Neural progenitor cell (in vitro differentiated cells): ENCODE measurements around the gene GALNTL6. TPM values are rescaled to one million over a fixed set of nuclear protein-coding genes. Genes with fewer than 3 reads are reported as not detected.

Experiments used
- DNase-seq: peaks from one replicate; pipeline ENCODE4 v3.0.0-alpha.2; 2016; ENCODE audit warnings: low spot score
- H2AFZ ChIP-seq: fragments of 200-600 bp; sonication (generic); replicated peaks from 2 replicates; pipeline ENCODE4 v1.6.1; 2016; ENCODE audit warnings: antibody characterized with exemption
- H3F3A ChIP-seq: fragments of 200-600 bp; sonication (generic); 2 replicates; pipeline ENCODE4 v1.6.1; 2016; ENCODE audit warnings: antibody characterized with exemption, low read depth
- H3K27ac ChIP-seq: fragments of 200-600 bp; sonication (generic); 2 replicates; pipeline ENCODE4 v1.5.1; 2016; ENCODE audit warnings: mild to moderate bottlenecking
- H3K27me3 ChIP-seq: fragments of 200-600 bp; sonication (generic); 2 replicates; pipeline ENCODE4 v1.6.1; 2016; ENCODE audit warnings: mild to moderate bottlenecking, moderate library complexity
- H3K36me3 ChIP-seq: fragments of 200-600 bp; sonication (generic); 2 replicates; pipeline ENCODE4 v1.5.1; 2016
- H3K4me1 ChIP-seq: fragments of 200-600 bp; sonication (generic); 2 replicates; pipeline ENCODE4 v1.6.1; 2016; ENCODE audit warnings: mixed run types
- H3K4me2 ChIP-seq: fragments of 200-600 bp; sonication (generic); 2 replicates; pipeline ENCODE4 v1.6.1; 2016
- H3K4me3 ChIP-seq: fragments of 200-600 bp; sonication (generic); 2 replicates; pipeline ENCODE4 v1.5.1; 2016
- H3K79me2 ChIP-seq: fragments of 200-600 bp; sonication (generic); 2 replicates; pipeline ENCODE4 v1.6.1; 2016; ENCODE audit warnings: low read depth
- H3K9ac ChIP-seq: fragments of 200-600 bp; sonication (generic); 2 replicates; pipeline ENCODE4 v1.6.1; 2016
- H3K9me3 ChIP-seq: fragments of 200-600 bp; sonication (generic); 2 replicates; pipeline ENCODE4 v1.5.1; 2016; ENCODE audit warnings: low read depth
- H4K20me1 ChIP-seq: fragments of 200-600 bp; sonication (generic); 2 replicates; pipeline ENCODE4 v1.6.1; 2016; ENCODE audit warnings: low read depth
- H3K27ac Mint-ChIP-seq: 3 replicates; pipeline ENCODE4 v1.8.0; 2021; ENCODE audit warnings: mixed read lengths
- H3K27me3 Mint-ChIP-seq: 2 replicates; pipeline ENCODE4 v1.8.0; 2022; ENCODE audit warnings: low read depth, mild to moderate bottlenecking, inconsistent platforms, moderate library complexity, mixed read lengths; ENCODE audit not compliant: insufficient read depth
- H3K36me3 Mint-ChIP-seq: 3 replicates; pipeline ENCODE4 v1.8.0; 2021; ENCODE audit warnings: mixed read lengths
- H3K4me1 Mint-ChIP-seq: 3 replicates; pipeline ENCODE4 v1.8.0; 2021; ENCODE audit warnings: mixed read lengths
- H3K4me3 Mint-ChIP-seq: 3 replicates; pipeline ENCODE4 v1.8.0; 2021; ENCODE audit warnings: mild to moderate bottlenecking, moderate library complexity, mixed read lengths
- H3K9me3 Mint-ChIP-seq: 3 replicates; pipeline ENCODE4 v1.8.0; 2020; ENCODE audit warnings: mixed read lengths
- CTCF ChIP-seq: fragments of 200-600 bp; sonication (generic); IDR thresholded peaks from 2 replicates; pipeline ENCODE4 v1.5.1; 2017; ENCODE audit warnings: antibody characterized with exemption, mild to moderate bottlenecking
- EZH2 ChIP-seq: fragments of 200-600 bp; sonication (generic); IDR thresholded peaks from 2 replicates; pipeline ENCODE4 v1.6.1; 2017; ENCODE audit warnings: antibody characterized with exemption, mild to moderate bottlenecking, moderate library complexity
- EZH2phosphoT487 ChIP-seq: fragments of 200-600 bp; sonication (generic); IDR thresholded peaks from 2 replicates; pipeline ENCODE4 v1.6.1; 2017; ENCODE audit warnings: antibody characterized with exemption
- total RNA-seq: library from RNA; depleted of rRNA; stranded (reverse); fragments of >200 nt; gene quantifications from 2 replicates; pipeline ENCODE4 v1.2.3, GENCODE V29; 2015; ENCODE audit warnings: low replicate concordance

The GALNTL6 gene
- total RNA-seq, 1 donor from 2014 or later: 0.15 TPM

GRCh38 chr4:172815499-172816164 lies 1002.4 kb downstream of the GALNTL6 start:
- no peaks in the 10 kb centered on the region for H4K20me1 ChIP-seq
- no peak for DNase-seq
- no peaks in the 10 kb centered on the region for H3K27me3 ChIP-seq
- H3K9me3 Mint-ChIP-seq: peaks cover 2% of the 10 kb centered on the region
- no peak overlapping the region for H3K27ac Mint-ChIP-seq
- no peak overlapping the region for H3K4me2 ChIP-seq
- no peaks in the 10 kb centered on the region for H3K27me3 Mint-ChIP-seq
- no peaks in the 10 kb centered on the region for H3K36me3 Mint-ChIP-seq
- no peak overlapping the region for H3K27ac ChIP-seq
- no peaks in the 10 kb centered on the region for H3K36me3 ChIP-seq
- H3K4me1 ChIP-seq: peaks cover 4% of the 10 kb centered on the region
- no peak overlapping the region for H2AFZ ChIP-seq
- H3K4me3 Mint-ChIP-seq: no peak overlapping the region
- no peaks in the 10 kb centered on the region for H3K79me2 ChIP-seq
- H3K9ac ChIP-seq: no peak overlapping the region
- TF ChIP-seq EZH2phosphoT487 (no peak), CTCF (no peak), EZH2 (no peak)
- no peaks in the 10 kb centered on the region for H3F3A ChIP-seq
- peaks cover 32% of the 10 kb centered on the region for H3K4me1 Mint-ChIP-seq
- H3K9me3 ChIP-seq: no peaks in the 10 kb centered on the region
- H3K4me3 ChIP-seq: no peak overlapping the region

- Histone ChIP-seq H3K9ac (no peak overlapping the region), H3F3A (no peaks in the 10 kb centered on the region), H4K20me1 (no peaks in the 10 kb centered on the region), H3K4me2 (no peak overlapping the region), H3K79me2 (no peaks in the 10 kb centered on the region), H3K27ac (no peak overlapping the region), H3K4me3 (no peak overlapping the region), H2AFZ (no peak overlapping the region), H3K36me3 (no peaks in the 10 kb centered on the region), H3K27me3 (no peaks in the 10 kb centered on the region), H3K9me3 (no peaks in the 10 kb centered on the region), H3K4me1 (peaks cover 11% of the 10 kb centered on the region)
- no peaks in the 10 kb centered on the region for H3K27me3 Mint-ChIP-seq
- no peak overlapping the region for H3K4me3 Mint-ChIP-seq
- DNase-seq: no peak
- no peaks in the 10 kb centered on the region for H3K36me3 Mint-ChIP-seq
- peaks cover 19% of the 10 kb centered on the region for H3K4me1 Mint-ChIP-seq
- H3K27ac Mint-ChIP-seq: no peak overlapping the region
- peaks cover 2% of the 10 kb centered on the region for H3K9me3 Mint-ChIP-seq
- TF ChIP-seq EZH2 (no peak), EZH2phosphoT487 (no peak), CTCF (no peak)
These were observed 1005.7 kb downstream of the GALNTL6 start for GRCh38 chr4:172818901-172819300.

DNA sequence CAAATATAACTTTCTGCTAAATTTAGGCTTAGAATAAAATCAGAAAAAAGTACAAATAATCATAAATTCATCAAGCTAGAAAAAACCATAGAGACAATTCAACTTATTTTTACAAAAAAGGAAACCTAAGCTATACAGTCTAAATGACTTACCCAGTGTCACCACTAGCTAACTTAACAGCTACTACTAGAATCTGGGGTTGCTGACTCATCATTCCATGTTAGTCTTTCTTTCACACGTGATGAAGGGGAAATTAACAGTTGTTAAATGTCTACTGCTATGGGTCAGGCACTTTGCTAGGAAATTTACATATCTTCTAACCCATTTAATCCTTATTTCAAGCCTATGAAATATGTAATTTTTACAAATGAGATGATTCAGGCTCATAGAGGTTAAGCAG lies 1006.1 kb downstream of the GALNTL6 start:
- Histone ChIP-seq H3F3A (no peaks in the 10 kb centered on the region), H3K4me2 (no peak overlapping the region), H2AFZ (no peak overlapping the region), H3K36me3 (no peaks in the 10 kb centered on the region), H4K20me1 (no peaks in the 10 kb centered on the region), H3K4me1 (peaks cover 11% of the 10 kb centered on the region), H3K27ac (no peak overlapping the region), H3K79me2 (no peaks in the 10 kb centered on the region), H3K27me3 (no peaks in the 10 kb centered on the region), H3K9ac (no peak overlapping the region), H3K9me3 (no peaks in the 10 kb centered on the region), H3K4me3 (no peak overlapping the region)
- peaks cover 2% of the 10 kb centered on the region for H3K9me3 Mint-ChIP-seq
- no peak overlapping the region for H3K4me3 Mint-ChIP-seq
- H3K36me3 Mint-ChIP-seq: no peaks in the 10 kb centered on the region
- DNase-seq: no peak
- peaks cover 19% of the 10 kb centered on the region for H3K4me1 Mint-ChIP-seq
- H3K27ac Mint-ChIP-seq: no peak overlapping the region
- no peaks in the 10 kb centered on the region for H3K27me3 Mint-ChIP-seq
- TF ChIP-seq CTCF (no peak), EZH2 (no peak), EZH2phosphoT487 (no peak)
